ENCODE results near the gene RDH8. TPM values are rescaled to one million over a fixed set of nuclear protein-coding genes. Genes with fewer than 3 reads are reported as not detected.
A peak's percentile ranks its signal among the peaks of the same experiment; 100 is the strongest.
"Not testable (repeated sequence)": the region's sequence is repeated elsewhere in the genome, so short reads cannot be mapped to it uniquely, and the experiment has no call there.

Gene RDH8
- total RNA-seq, 1 donor from 2014 or later, result not detected

DNA sequence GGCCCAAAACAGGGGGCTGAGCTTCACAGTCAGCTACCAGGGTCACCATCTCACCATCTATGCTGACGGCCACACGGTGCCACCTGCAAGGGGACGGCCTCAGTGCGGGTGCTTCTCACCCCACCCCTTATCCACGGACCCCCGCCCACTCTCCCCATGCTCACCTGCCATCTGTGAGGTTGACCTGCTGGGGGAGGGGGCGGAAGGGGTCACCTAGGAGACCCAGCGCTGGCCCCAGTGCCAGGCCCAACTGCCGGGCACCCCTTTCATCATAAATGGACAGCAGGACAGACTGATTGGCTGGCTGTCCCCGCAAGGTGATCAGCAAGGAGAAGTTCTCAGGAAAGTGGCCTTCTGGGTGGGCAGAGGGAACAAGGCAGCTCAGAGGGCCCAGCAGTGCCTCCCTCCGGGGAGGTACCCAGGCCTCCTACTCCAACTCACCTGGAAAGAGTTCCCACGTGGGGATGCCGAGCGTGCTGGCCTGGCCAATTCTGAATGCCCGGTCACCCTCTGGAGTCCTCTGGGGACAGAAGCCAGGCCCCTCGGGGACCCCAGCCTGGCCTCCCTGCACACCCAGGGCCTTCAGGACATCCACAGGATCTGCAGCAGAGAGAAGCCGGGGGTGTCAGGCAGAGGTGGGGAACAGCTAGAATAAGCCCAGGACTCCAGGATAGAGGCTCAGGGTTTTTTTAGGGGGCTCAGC, 7.5 kb upstream of the RDH8 start:
- no peak for DNase-seq (ENCODE audit: low spot score)

DNA sequence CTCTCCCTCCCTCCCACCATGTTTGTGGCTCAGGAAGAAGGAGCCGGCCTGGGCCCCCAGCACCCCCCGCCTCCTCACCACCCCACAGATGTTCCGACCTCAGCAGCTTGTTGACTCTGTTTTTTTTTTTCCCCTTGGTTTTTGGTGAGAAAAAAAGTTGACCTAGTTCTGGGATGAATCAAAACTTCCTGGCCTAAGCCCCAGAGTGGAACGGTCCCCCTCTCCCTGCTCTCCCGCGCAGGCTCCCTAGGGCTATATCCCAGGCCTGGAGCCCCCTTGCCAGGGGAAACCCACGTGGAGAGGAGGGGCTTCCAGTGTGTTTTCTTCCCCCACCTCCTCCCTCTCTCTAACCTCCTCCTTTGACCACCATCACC, 7.0 kb upstream of the RDH8 start:
- DNase-seq (ENCODE audit: low spot score), result peak; percentile 24

DNA sequence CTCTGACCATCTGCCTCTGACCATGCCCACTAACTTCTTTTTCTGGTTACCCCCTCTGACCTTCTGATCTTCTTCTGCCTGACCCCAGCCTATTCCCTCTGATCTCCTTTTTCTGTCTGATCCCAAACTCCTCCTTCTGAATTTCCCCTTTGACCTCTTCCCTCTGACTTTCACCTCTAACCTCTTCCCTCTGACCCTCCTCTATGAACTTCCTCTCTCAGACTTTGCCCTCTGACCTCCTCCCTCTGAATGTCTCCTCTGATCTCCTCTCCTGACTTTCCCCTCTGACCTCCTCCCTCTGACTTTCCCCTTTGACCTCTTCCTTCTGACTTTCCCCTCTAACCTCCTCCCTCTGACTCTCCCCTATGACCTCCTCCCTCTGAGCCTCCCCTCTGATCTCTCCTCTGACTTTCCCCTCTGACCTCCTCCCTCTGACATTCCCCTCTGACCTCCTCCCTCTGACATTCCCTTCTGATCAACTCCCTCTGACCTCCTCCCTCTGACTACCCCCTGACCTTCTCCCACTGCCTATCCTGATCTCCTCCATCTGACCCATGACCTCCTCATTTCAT, 6.4 kb upstream of the RDH8 start:
- DNase-seq (ENCODE audit: low spot score), result no peak

GRCh38 chr19:10007371-10008183, 5.7 kb upstream of the RDH8 start:
- DNase-seq (ENCODE audit: low spot score), result peak; percentile 12

DNA sequence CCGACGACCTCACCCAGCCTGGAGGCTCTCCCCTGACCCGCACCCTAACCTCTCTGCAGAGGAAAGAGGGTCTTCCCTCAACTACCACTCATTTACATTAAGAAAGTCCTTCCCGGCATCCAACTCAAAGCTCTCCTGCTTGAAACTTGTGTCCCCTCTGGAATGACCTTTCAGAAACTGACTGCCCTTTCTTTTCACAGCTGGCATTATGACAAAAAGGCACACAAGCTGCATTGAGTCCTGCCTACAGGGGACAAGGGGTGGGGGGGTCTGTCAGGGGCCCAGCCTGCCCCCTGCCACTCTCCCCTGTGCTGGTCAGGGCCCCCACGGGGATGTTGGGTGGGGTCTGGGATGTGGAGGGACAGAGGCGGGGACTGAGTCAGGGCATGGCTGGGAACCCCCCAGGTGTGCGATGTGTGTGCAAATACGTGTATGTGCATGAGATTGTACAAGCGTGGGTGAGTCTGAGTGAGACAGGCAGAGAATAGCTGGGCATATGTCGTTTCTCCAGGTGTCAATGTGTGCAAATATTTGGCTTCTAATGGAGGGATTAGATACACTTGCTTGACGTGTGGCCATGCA, 5.0 kb upstream of the RDH8 start:
- DNase-seq (ENCODE audit: low spot score), result no peak

DNA sequence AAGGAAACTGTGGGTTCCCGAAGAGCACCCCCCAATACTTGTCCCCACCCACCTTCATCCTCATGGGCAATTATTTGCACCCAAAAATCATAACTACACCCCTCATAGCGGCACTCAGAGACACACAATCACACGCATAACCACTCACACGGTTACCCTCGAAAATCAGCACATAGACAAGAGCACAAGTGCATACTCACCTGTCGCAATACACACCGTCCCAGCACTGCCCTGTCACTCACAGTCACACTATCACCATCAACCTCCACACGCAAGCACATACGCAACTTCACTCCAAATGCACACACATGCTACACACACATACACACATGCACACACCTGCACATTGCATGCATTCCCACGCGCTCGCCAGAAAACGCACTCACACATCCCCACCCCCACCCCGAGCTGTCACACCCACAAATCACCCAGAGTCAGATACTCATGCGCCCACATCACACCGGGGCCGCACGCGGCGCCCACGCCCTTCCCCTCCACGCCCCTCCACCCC, 3.5 kb upstream of the RDH8 start:
- no peak for DNase-seq (ENCODE audit: low spot score)

DNA sequence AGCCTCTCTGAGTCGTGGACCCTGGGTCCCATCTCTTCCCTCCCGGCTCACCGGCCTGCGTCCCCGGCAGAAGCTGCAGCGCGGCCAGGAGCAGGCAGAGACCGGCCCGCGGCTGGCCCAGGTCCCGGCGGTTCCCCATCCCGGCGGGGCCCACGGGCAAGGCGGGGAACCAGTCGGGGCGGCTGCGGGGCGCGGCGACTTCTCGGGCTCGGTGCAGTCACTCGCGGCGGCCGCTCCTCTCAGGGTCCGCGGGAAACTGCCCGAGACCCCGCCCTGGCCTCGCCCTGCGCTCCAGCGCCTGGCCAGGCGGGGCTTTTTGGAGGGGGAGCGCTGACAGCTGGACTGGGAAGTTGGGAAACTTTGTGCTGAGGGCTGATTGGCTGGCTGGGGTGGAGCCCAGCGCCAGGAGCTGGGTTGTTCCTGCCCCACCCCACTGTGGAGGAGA, 3.0 kb upstream of the RDH8 start, which contains the start of gene COL5A3:
TSS of gene COL5A3 (minus strand) at position 258 of the 445 bp plus-strand sequence. CDS start at position 139, 119 bp downstream.
- DNase-seq (ENCODE audit: low spot score), result peak; percentile 19

GRCh38 chr19:10010939-10011338, 2.3 kb upstream of the RDH8 start:
- DNase-seq (ENCODE audit: low spot score), result no peak

DNA sequence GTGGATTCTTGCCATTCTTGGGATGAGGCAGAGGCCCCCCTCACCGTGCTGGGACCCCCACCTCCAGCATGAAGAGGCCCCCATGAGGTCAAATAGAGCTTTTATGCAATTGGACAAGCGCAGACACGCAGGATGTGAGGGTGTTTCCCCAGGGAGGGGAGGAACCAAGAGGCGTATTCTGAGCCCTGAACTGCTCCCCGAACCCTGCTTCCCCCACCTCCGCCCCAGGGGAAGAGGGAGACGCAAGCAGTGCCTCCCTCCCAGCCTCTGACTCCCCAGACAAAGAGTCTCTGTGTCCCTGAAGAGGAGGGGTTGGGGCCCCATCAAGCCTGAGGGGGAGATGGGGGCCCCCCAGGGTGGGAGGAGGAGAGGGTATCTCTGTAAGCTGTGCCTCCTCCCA, 1.3 kb upstream of the RDH8 start:
- no peak for DNase-seq (ENCODE audit: low spot score)

DNA sequence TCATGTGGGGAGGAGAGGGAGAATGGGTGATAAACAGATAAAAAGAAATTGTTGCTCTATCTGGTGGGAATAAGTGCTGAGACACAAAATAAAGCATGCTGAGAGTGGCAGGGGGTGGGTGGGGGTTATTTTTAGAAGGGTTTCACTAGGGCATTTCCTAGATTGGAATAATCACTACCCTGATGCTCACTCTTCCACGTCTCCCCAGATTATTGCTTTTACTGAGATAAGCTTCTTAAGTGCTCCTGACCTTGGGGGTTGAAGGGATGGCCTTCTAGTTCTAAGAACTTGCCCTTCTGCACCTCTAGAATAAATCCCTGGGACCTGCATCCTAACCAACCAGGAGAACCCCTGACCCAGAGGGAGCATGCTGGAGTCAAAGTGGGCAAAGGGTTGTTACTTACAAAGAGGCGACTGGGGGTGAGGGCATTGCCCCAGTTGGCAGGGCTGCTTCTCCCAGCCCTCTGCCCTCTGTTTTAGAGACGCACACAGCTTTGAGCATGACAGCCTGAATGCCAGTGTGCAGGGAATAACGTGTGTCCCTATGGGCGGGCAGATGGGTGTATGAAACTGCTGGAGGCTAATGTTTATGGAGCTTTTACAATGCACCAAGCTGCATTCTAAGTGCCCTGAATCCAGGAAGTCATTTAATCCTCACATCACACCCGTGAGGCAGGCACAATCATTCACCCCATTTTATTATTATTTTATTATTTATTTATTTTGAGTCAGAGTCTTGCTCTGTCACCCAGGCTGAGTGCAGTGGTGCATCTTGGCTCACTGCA, 743 bp downstream of the RDH8 start:
- DNase-seq (ENCODE audit: low spot score), result no peak

DNA sequence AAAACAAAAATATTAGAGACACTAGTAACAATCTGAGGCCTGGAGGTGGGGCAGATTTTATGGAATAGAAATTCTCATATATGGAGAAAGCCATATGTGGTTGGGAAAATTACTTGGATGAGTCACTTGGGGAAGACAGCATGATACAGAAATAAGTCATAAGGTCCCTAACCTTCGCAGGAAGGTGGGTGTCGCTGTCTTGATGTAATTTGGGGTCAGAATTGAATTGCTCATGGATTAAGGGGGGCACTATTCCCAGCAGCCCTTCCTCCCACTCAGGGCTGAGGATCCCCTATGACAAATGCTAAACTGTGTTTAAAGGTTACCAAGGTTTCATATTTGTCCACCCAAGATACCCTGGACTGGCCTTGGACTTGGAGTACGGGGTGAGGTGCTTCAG, 5.0 kb downstream of the RDH8 start:
- no peak for DNase-seq (ENCODE audit: low spot score)

GRCh38 chr19:10018786-10019185, 5.5 kb downstream of the RDH8 start:
- DNase-seq (ENCODE audit: low spot score), result no peak

DNA sequence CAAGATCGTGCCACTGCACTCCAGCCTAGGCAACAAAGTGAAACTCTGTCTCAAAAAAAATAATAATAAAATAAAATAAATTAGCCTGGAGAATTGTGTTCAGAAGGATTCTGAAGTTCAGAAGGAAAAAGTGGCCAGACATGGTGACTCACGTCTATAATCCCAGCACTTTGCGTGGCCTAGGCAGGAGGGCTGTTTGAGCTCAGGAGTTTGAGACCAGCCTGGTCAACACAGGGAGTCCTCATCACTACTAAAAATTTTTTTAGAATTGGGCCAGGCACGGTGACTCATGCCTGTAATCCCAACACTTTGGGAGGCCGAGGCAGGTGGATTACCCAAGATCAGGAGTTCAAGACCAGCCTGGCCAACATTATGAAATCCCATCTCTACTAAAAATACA, 6.0 kb downstream of the RDH8 start:
- DNase-seq (ENCODE audit: low spot score), result no peak

- no peak for DNase-seq (ENCODE audit: low spot score)
Observed at GRCh38 chr19:10020851-10021250, 7.6 kb downstream of the RDH8 start.

- no peak for DNase-seq (ENCODE audit: low spot score)
Observed at GRCh38 chr19:10021446-10021845, 8.2 kb downstream of the RDH8 start.

DNA sequence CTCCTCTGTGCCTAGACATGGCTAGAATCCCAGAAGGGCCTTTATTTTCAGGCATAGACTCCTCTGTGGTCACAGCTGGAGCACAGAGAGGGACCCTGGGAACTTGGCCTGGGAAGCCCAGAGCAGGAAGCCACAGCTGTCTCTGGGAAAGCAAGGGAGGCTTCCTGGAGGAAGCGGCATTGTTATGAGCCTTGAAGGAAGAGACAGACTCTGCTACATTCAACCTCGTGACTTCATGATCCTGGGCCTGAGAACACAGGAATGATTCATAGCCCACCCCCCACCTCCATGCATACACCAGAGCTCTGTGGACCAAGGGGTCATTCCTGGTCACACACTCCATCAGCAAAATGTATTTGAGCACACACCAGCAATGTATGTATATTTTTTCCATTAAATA, 8.6 kb downstream of the RDH8 start:
- DNase-seq (ENCODE audit: low spot score), result no peak

GRCh38 chr19:10023096-10023495, 9.8 kb downstream of the RDH8 start:
- DNase-seq (ENCODE audit: low spot score), result not testable (repeated sequence)

GRCh38 chr19:10026744-10027143, 13.5 kb downstream of the RDH8 start:
- no peak for DNase-seq (ENCODE audit: low spot score)

- peak; percentile 95 for DNase-seq (ENCODE audit: low spot score)
Observed at GRCh38 chr19:10027158-10027997, 14.1 kb downstream of the RDH8 start.

GRCh38 chr19:10033614-10034013, 20.3 kb downstream of the RDH8 start:
- DNase-seq (ENCODE audit: low spot score), result peak; percentile 28
